HUES6 (cell line): ENCODE measurements around the gene DCAF4.
A peak's percentile ranks its signal among the peaks of the same experiment; 100 is the strongest.

Source experiments
- H3K27ac ChIP-seq: 2 replicates; pipeline ENCODE4 v1.7.0; 2013; ENCODE audit warnings: low read depth, mild to moderate bottlenecking, low read length, inconsistent platforms
- H3K27me3 ChIP-seq: 2 replicates; pipeline ENCODE4 v1.6.1; 2013; ENCODE audit warnings: low read length; ENCODE audit not compliant: control insufficient read depth, insufficient read depth
- H3K36me3 ChIP-seq: 2 replicates; pipeline ENCODE4 v1.6.1; 2013; ENCODE audit warnings: low read length; ENCODE audit not compliant: control insufficient read depth, insufficient read depth
- H3K4me1 ChIP-seq: 2 replicates; pipeline ENCODE4 v1.6.1; 2013; ENCODE audit warnings: low read length; ENCODE audit not compliant: control insufficient read depth, insufficient read depth
- H3K4me3 ChIP-seq: 2 replicates; pipeline ENCODE4 v1.5.1; 2013; ENCODE audit warnings: low read depth, low read length
- H3K9ac ChIP-seq: one replicate; pipeline ENCODE4 v1.6.1; 2013; ENCODE audit warnings: mild to moderate bottlenecking, low read length
- H3K9me3 ChIP-seq: 2 replicates; pipeline ENCODE4 v1.6.1; 2013; ENCODE audit warnings: low read depth, low read length; ENCODE audit not compliant: control insufficient read depth, insufficient read depth

DCAF4 gene

DNA sequence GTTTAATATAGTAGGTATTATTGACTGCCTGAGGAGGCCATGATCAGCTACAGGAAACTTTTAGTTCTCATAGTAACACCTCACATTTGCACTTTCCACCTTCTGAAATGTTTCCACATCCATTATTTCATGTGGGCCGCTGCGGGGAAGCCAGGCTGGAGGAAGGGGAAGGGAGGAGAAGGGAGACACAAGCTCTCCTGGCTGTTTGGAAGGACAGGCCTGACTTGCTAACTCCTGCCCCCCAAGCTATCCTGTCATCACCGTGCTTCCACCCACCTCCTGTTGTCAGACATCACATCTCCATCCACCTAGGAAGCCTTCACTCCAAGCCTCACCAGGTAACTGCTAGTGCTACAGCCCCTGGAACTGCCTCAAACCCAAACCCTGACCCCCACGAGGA lies 41.9 kb upstream of the DCAF4 start:
- no peak overlapping the region for H3K4me3 ChIP-seq
- H3K9me3 ChIP-seq = peaks cover 5% of the 10 kb centered on the region; the same call in 1 of the 2 replicates
- H3K27ac ChIP-seq = no peak overlapping the region
- H3K4me1 ChIP-seq = peaks cover 40% of the 10 kb centered on the region
- H3K36me3 ChIP-seq = no peaks in the 10 kb centered on the region
- no peak overlapping the region for H3K9ac ChIP-seq
- H3K27me3 ChIP-seq = peaks cover 8% of the 10 kb centered on the region

DNA sequence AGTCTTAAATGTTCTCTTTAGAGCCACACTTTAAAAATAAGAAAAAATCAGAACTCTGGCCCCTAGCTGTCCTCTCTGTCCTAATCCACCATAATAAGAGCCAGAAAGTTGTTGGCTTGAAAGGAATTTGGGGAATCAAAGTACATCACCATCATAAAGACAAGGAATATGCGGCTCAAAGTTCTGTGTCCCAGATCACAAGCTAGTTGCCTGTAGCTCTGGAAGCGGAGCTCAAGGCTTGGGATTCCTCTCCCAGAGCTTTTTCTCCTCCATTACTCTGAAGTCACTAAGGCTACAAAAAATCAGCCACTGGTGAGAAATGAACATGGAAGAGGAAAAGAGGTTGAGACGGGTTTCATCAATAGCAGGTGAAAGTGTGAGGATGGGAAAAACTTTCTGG lies 38.8 kb upstream of the DCAF4 start:
- no peaks in the 10 kb centered on the region for H3K36me3 ChIP-seq
- no peak overlapping the region for H3K27ac ChIP-seq
- H3K9ac ChIP-seq = no peak overlapping the region
- H3K4me3 ChIP-seq = no peak overlapping the region
- peaks cover 38% of the 10 kb centered on the region for H3K27me3 ChIP-seq
- peaks cover 53% of the 10 kb centered on the region for H3K4me1 ChIP-seq
- peaks cover 5% of the 10 kb centered on the region; the same call in 1 of the 2 replicates for H3K9me3 ChIP-seq

DNA sequence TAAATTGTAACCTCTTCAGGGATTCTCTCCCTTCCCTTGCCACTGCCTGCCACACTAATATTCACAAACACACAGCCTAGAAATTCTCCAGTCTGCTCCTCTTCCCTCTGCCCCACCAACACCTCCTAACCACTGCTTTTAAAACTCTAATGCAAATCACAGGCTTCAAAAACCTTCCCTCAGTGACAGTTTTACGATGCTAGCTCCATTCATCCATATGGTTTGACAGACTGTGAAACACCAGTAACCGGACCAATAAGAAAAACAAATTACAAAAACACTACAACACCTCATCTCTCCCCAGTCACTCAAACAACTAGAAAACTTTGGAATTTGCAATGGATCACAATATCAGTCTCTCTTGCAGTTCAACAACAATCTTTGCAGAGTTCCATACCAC lies 38.1 kb upstream of the DCAF4 start:
- Histone ChIP-seq H3K9ac (no peak overlapping the region), H3K4me3 (no peak overlapping the region), H3K27ac (no peak overlapping the region), H3K36me3 (no peaks in the 10 kb centered on the region), H3K27me3 (peaks cover 45% of the 10 kb centered on the region), H3K4me1 (peaks cover 49% of the 10 kb centered on the region), H3K9me3 (peaks cover 5% of the 10 kb centered on the region; the same call in 1 of the 2 replicates)

DNA sequence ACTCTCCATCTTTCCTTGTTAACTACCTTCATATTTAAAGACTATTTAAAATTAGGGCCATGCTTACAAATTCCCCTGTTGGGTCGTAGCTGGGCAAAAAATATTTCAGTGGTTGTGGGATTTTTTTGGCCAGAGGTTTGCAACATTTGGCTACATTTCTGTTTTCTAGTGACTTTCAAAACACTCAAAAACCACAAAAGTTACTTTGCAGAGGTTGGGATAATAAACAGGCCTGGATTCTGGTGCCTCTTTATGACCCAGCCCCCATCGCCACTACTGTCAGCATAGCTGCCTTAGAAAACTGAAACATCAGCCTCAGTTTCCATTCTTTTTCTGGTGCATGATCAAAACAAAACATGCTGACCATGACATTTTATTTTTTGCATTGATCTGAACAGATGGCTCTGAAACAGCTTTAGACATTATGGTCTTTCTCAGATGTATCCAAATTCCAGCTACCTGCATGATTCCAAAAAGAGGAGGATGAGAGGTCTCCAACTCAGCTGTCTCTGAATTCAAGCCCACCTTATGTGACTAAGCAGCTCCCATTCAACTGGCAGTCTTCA lies 37.5 kb upstream of the DCAF4 start:
- peaks cover 5% of the 10 kb centered on the region; the same call in 1 of the 2 replicates for H3K9me3 ChIP-seq
- H3K4me1 ChIP-seq = peaks cover 48% of the 10 kb centered on the region
- no peak overlapping the region for H3K9ac ChIP-seq
- H3K4me3 ChIP-seq = no peak overlapping the region
- no peaks in the 10 kb centered on the region for H3K36me3 ChIP-seq
- peaks cover 49% of the 10 kb centered on the region for H3K27me3 ChIP-seq
- H3K27ac ChIP-seq = no peak overlapping the region

DNA sequence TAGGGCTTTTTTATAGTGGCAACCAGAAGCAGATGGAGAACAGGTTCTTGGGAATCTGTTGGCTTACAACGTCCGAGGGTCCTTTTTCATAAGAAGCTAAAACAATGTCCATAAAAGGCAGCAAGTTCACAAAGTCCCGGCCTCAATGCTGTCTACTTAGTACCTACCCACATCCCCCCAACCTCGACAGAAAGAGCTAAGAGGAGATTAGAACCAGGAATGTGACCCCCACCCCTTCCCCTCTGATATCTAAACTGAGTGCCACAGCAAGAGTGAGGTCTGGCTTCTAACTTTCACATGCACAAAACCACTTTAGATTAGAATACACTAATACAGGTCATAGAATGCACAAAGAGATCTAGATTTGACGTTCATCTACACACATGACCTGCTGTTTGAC lies 36.9 kb upstream of the DCAF4 start:
- Histone ChIP-seq H3K9me3 (peaks cover 5% of the 10 kb centered on the region; the same call in 1 of the 2 replicates), H3K27ac (no peak overlapping the region), H3K9ac (no peak overlapping the region), H3K4me1 (peaks cover 42% of the 10 kb centered on the region), H3K27me3 (peaks cover 53% of the 10 kb centered on the region), H3K4me3 (no peak overlapping the region), H3K36me3 (no peaks in the 10 kb centered on the region)

DNA sequence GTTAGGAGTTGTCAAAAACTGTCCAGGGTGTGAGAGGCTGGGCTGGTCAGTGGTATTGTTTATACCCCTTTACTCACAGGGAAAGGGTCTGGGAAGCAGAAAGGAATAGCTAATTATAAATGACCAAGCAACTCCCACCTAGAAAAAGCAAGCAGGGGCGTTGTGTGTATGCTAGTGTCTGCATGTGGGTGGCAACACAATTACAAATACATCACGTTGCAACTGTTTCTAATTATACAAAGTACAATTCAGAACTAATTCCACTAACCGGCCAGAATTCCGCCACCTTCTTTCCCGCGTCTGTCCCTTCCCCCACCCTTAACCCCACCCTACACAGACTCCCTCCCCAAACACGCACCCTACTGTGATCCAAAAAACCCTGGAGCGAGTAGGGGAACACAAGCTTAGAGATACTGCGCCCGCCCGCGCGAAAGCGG lies 34.6 kb upstream of the DCAF4 start:
- Histone ChIP-seq H3K9ac (no peak overlapping the region), H3K9me3 (0 out of 2 replicates have a peak, but pooled peaks cover under 1% of the 10 kb centered on the region), H3K4me1 (peaks cover 43% of the 10 kb centered on the region), H3K27ac (no peak overlapping the region), H3K27me3 (peaks cover 76% of the 10 kb centered on the region), H3K4me3 (peak overlapping the region; percentile 78), H3K36me3 (no peaks in the 10 kb centered on the region)

DNA sequence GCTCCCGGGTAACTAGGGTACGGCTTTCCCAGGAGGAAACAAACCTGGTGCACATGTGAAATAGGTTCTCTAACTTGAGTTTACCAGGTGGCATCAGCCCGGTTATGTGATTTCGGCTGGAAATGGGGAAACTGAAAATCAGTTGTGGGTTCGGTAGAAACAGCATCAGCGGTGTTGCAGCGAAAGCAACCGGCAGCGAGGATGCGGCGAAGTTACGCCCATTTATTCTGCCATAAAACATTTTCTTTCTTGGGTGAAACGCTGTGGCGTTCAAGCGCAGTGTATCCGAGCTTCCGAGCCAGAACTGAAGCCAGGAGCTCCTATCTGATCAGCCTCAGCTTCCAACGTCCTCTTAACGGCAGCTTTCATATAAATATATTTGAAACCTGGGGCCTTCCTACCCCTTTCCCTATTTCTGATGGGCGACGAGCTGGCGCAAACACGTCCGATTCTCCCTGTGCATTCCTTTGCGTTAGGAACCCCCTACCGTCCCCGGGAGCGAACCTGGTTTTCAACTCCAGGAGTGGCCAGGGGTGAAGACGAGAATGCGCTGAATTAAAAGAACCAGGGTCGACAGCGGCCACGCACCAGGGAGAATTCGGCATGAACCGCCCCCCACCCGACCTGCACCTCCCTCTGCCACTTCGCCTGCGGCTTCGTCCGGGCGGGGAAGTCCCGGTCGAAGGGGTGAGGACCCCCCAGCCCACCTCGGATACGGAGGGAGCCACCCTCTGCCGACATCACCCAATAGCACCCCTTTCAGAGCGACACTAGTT lies 34.0 kb upstream of the DCAF4 start:
- Histone ChIP-seq H3K9ac (no peak overlapping the region), H3K36me3 (no peaks in the 10 kb centered on the region), H3K27me3 (peaks cover 81% of the 10 kb centered on the region), H3K4me3 (peak overlapping the region; percentile 78), H3K27ac (no peak overlapping the region), H3K4me1 (peaks cover 39% of the 10 kb centered on the region), H3K9me3 (no peaks in the 10 kb centered on the region)

DNA sequence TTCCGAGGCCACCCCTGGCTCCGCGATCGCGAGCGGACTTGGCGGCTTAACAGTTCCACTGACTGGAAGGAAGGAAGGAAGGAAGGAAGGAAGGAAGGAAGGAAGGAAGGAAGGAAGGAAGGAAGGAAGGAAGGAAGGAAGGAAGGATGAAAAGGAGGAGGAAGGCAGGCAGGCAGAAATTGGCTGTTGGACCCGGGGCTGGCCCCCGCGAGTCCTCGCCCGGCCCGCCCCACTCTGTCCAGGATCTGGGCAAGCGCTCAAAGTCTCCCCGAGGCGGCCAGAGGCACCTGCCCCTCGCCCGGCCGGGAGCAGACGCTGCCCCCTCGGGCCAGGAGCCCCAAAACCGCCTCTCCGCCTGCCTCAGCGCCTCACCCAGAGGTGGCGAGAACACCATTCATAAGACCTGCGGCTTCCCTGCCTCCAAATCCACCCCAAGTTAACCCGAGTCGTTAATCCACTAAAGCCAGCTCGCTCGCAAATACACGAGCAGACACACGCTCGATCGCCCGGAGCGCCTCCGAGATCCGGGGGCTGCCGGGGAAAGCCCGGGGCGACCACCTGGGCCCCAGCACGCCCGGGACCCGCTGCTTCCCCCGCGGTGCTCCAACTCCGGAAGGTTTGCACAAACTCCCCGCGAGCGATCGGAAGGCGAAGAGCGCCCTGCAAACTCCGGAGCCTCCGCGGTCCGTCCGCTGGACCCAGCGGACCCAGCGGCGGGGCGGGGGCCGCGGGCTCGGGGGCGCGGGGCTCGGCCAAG lies 33.2 kb upstream of the DCAF4 start:
- H3K4me3 ChIP-seq = peak overlapping the region; percentile 78
- H3K36me3 ChIP-seq = no peaks in the 10 kb centered on the region
- no peak overlapping the region for H3K9ac ChIP-seq
- no peaks in the 10 kb centered on the region for H3K9me3 ChIP-seq
- peaks cover 87% of the 10 kb centered on the region for H3K27me3 ChIP-seq
- peaks cover 32% of the 10 kb centered on the region for H3K4me1 ChIP-seq
- H3K27ac ChIP-seq = no peak overlapping the region

DNA sequence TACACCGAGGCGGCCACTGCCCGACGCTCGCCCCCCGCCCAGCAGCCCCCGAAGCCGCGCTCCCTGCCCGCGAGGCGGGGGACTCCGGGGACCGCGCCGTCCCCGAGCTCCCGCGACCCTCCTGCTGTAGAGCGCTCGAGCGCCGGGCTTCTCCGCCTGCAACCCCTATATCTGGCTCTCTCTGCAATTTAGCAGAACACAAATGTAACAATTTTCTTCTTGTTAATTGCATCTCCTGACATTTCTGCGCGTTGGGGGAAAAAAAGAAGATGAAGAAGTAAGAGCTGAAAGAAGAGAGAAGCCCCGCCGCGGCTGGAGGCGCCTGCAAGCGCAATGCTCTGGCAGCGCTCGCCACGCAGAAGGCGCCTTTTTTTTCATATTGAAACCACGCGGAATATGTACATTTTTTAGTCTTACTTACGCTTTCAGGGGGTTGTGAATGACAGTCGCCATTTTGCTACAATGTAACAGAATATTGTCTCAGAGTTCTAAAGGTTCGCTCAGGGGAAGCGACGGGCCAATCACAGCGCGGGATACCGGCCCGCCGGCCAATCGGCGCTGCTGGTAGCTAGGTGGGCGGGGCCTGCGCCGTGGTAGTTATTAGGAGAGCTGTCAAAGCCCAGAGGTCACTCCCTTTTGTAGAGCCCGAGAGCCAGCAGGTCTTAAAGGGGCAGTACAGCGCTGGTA lies 32.5 kb upstream of the DCAF4 start, which contains the start of gene DPF3:
Gene DPF3 (minus strand): TSS at position 466 of the 687 bp plus-strand sequence. CDS start 13 bp downstream, at position 453.
- Histone ChIP-seq H3K4me3 (peak within 1 kb of the TSS; percentile 78), H3K27me3 (peaks cover 85% of the 10 kb centered on the region), H3K36me3 (no peaks in the 10 kb centered on the region), H3K4me1 (peaks cover 25% of the 10 kb centered on the region), H3K9me3 (no peaks in the 10 kb centered on the region), H3K9ac (peak within 1 kb of the TSS; percentile 35), H3K27ac (no peak within 1 kb of the TSS)

DNA sequence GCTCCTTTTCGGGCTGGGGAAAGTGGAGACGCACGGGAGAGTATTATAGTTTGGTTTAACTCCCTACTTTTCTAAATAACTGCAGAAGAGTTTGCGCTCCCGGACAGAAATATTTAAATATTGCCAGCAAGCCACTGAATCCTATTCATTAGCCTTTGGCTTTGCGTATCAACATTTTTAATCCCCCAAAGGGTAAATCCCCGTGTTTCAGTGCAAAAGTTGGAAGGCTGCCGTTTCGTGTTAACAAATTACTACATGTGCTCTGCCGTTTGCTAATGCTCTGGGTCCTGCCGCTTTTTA lies 32.0 kb upstream of the DCAF4 start:
- peaks cover 20% of the 10 kb centered on the region for H3K4me1 ChIP-seq
- peaks cover 80% of the 10 kb centered on the region for H3K27me3 ChIP-seq
- H3K36me3 ChIP-seq = no peaks in the 10 kb centered on the region
- H3K9me3 ChIP-seq = no peaks in the 10 kb centered on the region
- H3K27ac ChIP-seq = no peak overlapping the region
- H3K9ac ChIP-seq = peak overlapping the region; percentile 18
- peak overlapping the region; percentile 78 for H3K4me3 ChIP-seq
